Measurements from ENCODE around the gene NELL1.

DNA sequence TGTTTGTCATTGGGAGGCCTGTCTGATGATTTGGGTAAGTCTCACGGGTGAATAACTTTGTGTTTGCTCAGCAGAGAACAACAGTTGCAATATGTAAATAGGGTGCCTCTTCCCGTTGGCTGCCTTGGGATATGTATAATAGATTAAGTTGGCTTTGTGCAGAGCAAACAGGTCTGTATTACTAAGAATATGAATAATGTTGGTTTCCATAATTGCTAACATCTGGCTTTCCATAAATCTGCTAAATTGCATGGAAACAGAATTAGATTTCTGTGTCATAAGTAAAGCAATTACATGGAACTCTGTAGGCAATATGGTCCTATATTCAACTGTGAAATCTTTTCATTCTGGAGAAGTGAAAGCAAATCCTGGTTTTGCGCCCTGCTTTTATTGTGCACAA is 887.5 kb downstream of the NELL1 start:
- TF ChIP-seq EZH2 (IDR thresholded peaks at IDR 0.05; ENCODE audit: insufficient read depth, poor library complexity, severe bottlenecking): no peak
- TF ChIP-seq EZH2phosphoT487 (IDR thresholded peaks at IDR 0.05; ENCODE audit: insufficient read depth, low read depth): no peak
